Effector memory CD4-positive, alpha-beta T cell (primary cell): Measurements from ENCODE around the gene SPOCD1.

Source experiments
- DNase-seq, 3 donors: peaks; one replicate each; pipeline ENCODE4 v3.0.0-alpha.2; 2020
- H3K27ac ChIP-seq: 2 replicates; pipeline ENCODE4 v1.7.0; 2013; ENCODE audit warnings: mild to moderate bottlenecking, low read length, moderate library complexity; ENCODE audit not compliant: insufficient read depth, poor library complexity, severe bottlenecking
- H3K27me3 ChIP-seq: replicated peaks from 2 replicates; pipeline ENCODE4 v1.7.0; 2013; ENCODE audit warnings: mild to moderate bottlenecking, low read length; ENCODE audit not compliant: insufficient read depth, control insufficient read depth, poor library complexity, severe bottlenecking
- H3K36me3 ChIP-seq: 2 replicates; pipeline ENCODE4 v1.7.0; 2013; ENCODE audit warnings: mild to moderate bottlenecking, low read length, moderate library complexity; ENCODE audit not compliant: control insufficient read depth, insufficient read depth
- H3K4me1 ChIP-seq: 2 replicates; pipeline ENCODE4 v1.7.0; 2013; ENCODE audit warnings: low read length, mild to moderate bottlenecking; ENCODE audit not compliant: control insufficient read depth, insufficient read depth, poor library complexity, severe bottlenecking
- H3K4me3 ChIP-seq: 2 replicates; pipeline ENCODE4 v1.7.0; 2013; ENCODE audit warnings: low read length, low read depth, mild to moderate bottlenecking; ENCODE audit not compliant: insufficient read depth, poor library complexity, severe bottlenecking
- H3K9me3 ChIP-seq: 2 replicates; pipeline ENCODE4 v1.7.0; 2013; ENCODE audit warnings: mild to moderate bottlenecking, low read length, moderate library complexity; ENCODE audit not compliant: control insufficient read depth

SPOCD1 gene

DNA sequence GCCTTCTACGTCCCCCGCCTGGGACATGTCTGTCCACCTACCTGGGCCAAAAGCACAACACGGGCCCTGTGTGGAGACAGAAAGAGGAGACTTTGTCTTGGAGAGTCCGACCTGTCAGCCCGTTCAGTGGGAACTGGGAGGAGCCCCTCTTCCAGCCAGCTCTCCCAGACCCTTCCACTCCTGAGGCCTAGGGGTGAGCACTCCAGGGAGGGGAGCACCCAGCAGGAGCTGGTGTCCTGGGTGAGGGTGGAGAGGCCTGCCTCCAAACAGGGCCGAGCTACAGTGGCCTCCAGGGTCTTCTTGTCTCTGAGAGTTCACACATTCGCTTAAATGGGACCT, 546 bp downstream of the SPOCD1 start:
- no peak overlapping the region for H3K27ac ChIP-seq
- H3K36me3 ChIP-seq = no peaks in the 10 kb centered on the region
- peaks cover 3% of the 10 kb centered on the region for H3K4me1 ChIP-seq
- H3K4me3 ChIP-seq = no peak overlapping the region
- H3K9me3 ChIP-seq = no peaks in the 10 kb centered on the region
- H3K27me3 ChIP-seq = no peaks in the 10 kb centered on the region
- no peak for DNase-seq

DNA sequence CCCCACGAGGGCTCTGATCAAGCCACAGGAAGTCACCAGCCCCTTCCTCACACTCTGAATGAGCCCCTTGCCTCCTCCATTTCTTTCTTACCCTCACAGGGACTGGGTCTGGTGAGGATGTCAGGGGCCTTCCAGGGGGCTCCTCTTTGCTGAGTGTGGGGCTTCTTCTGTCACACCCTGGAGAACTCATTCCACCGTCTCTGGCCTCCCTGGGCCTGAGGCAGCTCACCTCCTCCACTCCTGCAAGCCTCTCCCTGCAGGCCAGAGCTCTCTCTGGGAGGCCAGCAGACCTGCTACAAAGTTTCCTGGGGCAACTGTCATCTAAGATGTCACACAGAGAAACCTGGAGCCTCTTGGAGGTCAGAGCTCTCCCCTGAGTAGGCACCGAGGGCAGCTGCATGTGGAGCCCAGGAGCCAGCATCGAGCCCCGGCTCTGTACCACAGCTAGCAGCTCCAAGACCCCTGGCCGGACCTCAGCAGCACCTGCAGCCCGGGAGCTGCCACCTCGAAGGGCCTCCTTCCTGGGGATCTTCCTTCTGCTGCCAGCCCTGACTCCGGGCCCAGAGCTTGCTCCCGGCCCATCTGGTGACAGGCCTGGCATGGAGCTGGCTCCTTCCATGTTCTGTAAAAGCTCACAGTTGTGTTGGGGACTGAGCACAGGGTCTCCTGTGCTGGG, 1.1 kb downstream of the SPOCD1 start:
- Histone ChIP-seq H3K27ac (no peak overlapping the region), H3K27me3 (no peaks in the 10 kb centered on the region), H3K9me3 (no peaks in the 10 kb centered on the region), H3K4me1 (peaks cover 3% of the 10 kb centered on the region), H3K36me3 (no peaks in the 10 kb centered on the region), H3K4me3 (no peak overlapping the region)
- DNase-seq = no peak

DNA sequence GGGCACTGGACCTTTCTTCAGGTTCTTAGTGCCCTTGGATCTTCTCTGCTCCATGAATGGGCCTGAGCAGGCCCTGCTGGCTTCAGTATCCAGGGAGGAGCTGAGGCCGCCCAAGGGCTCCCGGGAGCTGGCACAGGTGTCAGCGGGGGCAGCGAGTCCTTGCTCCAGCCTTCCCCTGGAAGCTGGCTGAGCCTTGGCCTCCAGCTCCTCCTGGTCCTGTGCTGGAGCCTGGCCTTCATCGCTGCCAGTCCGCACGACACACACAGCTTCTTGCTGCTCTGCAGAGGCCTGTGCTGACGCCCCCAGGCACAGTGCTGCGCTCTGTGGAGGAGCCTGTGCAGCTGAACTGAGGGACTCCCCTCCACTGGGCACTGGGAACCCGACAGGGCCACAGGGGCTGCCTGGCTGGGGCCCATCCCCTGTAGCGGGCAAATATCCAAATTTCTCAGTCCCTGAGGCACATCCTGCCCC, 1.7 kb downstream of the SPOCD1 start:
- Histone ChIP-seq H3K9me3 (no peaks in the 10 kb centered on the region), H3K27me3 (no peaks in the 10 kb centered on the region), H3K27ac (no peak overlapping the region), H3K4me3 (no peak overlapping the region), H3K36me3 (no peaks in the 10 kb centered on the region), H3K4me1 (peaks cover 3% of the 10 kb centered on the region)
- DNase-seq = no peak

DNA sequence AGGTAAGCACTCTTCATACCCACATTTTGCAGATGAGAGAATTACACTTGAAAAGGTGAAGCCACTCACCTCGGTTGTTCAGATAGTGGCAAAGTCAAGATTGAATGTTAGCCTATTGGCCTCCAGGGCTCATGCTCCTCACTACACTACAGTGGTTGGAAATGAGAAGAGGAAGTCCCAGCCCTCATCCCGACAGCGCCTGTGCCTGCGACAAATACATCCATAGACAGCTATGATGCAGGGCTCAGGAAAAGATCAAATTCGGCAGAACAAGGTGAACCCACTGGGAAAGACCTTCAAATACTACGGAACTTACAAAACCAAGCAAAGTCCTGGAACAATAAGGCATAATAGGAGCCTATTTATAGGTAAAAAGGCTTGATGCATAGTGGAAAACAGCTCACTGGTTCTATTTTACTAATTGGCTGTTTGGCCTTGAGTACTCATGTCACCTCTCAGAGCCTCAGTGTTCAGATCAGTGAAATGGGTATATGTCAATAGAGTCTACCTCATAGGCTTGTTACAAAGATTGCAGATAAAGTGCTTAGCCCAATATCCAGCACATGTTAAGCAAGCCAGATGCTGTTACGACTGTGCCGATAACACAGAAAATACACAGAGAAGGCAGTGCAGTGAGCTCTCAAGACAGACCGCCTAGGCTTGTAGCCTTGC, 3.5 kb downstream of the SPOCD1 start:
- Histone ChIP-seq H3K4me3 (no peak overlapping the region), H3K27me3 (no peaks in the 10 kb centered on the region), H3K36me3 (no peaks in the 10 kb centered on the region), H3K27ac (no peak overlapping the region), H3K9me3 (no peaks in the 10 kb centered on the region), H3K4me1 (peaks cover 3% of the 10 kb centered on the region)
- DNase-seq = no peak

- no peak for DNase-seq
- Histone ChIP-seq H3K4me1 (peaks cover 3% of the 10 kb centered on the region), H3K4me3 (no peak overlapping the region), H3K27ac (no peak overlapping the region), H3K27me3 (no peaks in the 10 kb centered on the region), H3K36me3 (no peaks in the 10 kb centered on the region), H3K9me3 (no peaks in the 10 kb centered on the region)
These were observed 4.2 kb downstream of the SPOCD1 start for GRCh38 chr1:31811605-31812004.

GRCh38 chr1:31809698-31810097, 6.1 kb downstream of the SPOCD1 start:
- no peak for DNase-seq
- Histone ChIP-seq H3K27me3 (no peaks in the 10 kb centered on the region), H3K4me3 (no peak overlapping the region), H3K4me1 (no peaks in the 10 kb centered on the region), H3K27ac (no peak overlapping the region), H3K36me3 (no peaks in the 10 kb centered on the region), H3K9me3 (no peaks in the 10 kb centered on the region)

GRCh38 chr1:31807273-31808048, 8.4 kb downstream of the SPOCD1 start:
- no peaks in the 10 kb centered on the region for H3K4me1 ChIP-seq
- no peaks in the 10 kb centered on the region for H3K9me3 ChIP-seq
- H3K4me3 ChIP-seq = no peak overlapping the region
- DNase-seq = no peak
- H3K27ac ChIP-seq = no peak overlapping the region
- H3K27me3 ChIP-seq = no peaks in the 10 kb centered on the region
- no peaks in the 10 kb centered on the region for H3K36me3 ChIP-seq

DNA sequence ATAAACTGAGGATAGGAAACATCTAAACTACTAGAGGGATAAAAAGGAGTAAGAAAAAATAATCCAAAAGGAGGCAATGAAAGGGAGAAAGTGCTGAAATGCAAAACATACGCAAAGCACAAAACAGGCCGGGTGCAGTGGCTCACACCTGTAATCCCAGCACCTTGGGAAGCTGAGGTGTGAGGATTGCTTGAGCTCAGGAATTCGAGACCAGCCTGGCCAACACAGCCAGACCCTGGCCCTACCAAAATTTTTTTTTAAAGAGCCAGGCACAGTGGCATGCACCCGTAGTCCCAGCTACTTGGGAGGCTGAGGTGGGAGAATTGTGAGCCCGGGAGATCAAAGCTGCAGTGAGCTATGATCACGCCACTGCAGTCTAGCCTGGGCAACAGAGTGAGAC, 10.5 kb downstream of the SPOCD1 start:
- Histone ChIP-seq H3K9me3 (no peaks in the 10 kb centered on the region), H3K4me3 (no peak overlapping the region), H3K36me3 (no peaks in the 10 kb centered on the region), H3K27me3 (no peaks in the 10 kb centered on the region), H3K27ac (no peak overlapping the region), H3K4me1 (no peaks in the 10 kb centered on the region)
- no peak for DNase-seq

- H3K9me3 ChIP-seq = no peaks in the 10 kb centered on the region
- no peak overlapping the region for H3K27ac ChIP-seq
- no peaks in the 10 kb centered on the region for H3K36me3 ChIP-seq
- H3K4me1 ChIP-seq = no peaks in the 10 kb centered on the region
- DNase-seq = no peak
- H3K27me3 ChIP-seq = no peaks in the 10 kb centered on the region
- H3K4me3 ChIP-seq = no peak overlapping the region
These were observed 11.7 kb downstream of the SPOCD1 start for GRCh38 chr1:31804098-31804497.

DNA sequence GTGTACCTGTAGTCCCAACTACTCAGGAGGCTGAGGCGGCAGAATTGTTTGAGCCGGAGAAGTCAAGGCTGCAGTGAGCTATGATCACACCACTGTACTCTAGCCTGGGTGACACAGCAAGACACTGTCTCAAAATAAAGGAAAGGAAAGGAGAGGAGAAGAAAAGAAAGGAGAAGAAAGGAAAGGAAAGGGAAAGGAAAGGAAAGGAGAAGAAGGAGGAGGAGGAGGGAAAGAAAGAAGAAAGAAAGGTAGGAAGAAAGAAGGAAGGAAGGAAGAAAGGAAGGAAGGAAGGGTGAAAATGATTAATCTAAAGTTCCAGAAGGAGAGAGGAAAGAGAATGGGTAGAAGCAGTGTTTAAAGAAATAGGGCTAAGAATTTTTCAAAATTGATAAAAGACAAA, 12.2 kb downstream of the SPOCD1 start:
- no peak overlapping the region for H3K27ac ChIP-seq
- no peak for DNase-seq

More for the DNA sequence above, 12.2 kb downstream of the SPOCD1 start:
- Histone ChIP-seq H3K36me3 (no peaks in the 10 kb centered on the region), H3K4me1 (no peaks in the 10 kb centered on the region), H3K4me3 (no peak overlapping the region), H3K9me3 (no peaks in the 10 kb centered on the region), H3K27me3 (peaks cover under 1% of the 10 kb centered on the region)
